HL-60 (cell line): ENCODE measurements around the gene PRSS27.

ENCODE experiments used
- TF ChIP-seq, protein P1 (sequence below): IDR thresholded peaks from one replicate; pipeline ENCODE4 v1.5.1; 2011; ENCODE audit warnings: low read length, control low read depth, inconsistent platforms; ENCODE audit not compliant: insufficient read depth
- TF ChIP-seq, protein P2 (sequence below): IDR thresholded peaks from 2 replicates; pipeline ENCODE4 v1.6.1; 2012; ENCODE audit warnings: low read depth; ENCODE audit not compliant: insufficient replicate concordance

DNA sequence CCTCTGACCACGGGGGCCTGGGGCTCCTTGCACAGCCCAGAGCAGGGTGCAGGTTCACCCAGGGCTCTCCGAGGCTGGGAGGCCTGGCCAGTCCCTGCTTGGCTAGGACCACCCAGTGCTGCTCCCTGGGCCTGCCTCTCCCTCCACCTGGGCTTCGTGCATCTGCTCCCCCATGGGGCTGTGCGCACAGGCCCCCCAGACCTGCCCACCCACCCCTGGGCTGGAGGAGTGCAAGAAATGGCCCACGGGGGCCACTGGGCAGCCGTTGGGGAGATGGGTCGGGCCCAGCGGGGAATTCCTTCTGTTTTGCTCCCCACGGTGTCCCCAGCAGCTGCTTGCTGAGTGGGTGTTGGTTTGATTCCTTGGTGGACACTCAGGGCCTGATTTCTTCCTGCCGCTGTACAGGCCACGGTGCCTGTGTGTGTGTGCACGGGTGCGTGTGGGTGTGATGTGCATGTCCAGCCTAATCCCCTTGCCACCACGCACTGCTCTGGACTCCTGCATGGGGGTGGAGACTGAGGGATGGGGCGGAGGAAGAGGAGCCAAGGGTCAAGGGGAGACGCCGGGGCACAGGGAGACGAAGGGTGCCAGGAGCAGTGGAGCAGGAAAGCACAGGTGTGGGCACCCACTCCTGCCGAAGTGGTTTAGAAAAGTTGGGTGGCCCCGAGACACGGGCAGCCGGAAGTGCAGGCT is 8.5 kb downstream of the PRSS27 start:
- TF ChIP-seq, protein P1, sequence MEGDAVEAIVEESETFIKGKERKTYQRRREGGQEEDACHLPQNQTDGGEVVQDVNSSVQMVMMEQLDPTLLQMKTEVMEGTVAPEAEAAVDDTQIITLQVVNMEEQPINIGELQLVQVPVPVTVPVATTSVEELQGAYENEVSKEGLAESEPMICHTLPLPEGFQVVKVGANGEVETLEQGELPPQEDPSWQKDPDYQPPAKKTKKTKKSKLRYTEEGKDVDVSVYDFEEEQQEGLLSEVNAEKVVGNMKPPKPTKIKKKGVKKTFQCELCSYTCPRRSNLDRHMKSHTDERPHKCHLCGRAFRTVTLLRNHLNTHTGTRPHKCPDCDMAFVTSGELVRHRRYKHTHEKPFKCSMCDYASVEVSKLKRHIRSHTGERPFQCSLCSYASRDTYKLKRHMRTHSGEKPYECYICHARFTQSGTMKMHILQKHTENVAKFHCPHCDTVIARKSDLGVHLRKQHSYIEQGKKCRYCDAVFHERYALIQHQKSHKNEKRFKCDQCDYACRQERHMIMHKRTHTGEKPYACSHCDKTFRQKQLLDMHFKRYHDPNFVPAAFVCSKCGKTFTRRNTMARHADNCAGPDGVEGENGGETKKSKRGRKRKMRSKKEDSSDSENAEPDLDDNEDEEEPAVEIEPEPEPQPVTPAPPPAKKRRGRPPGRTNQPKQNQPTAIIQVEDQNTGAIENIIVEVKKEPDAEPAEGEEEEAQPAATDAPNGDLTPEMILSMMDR = no peak
- TF ChIP-seq, protein P2, sequence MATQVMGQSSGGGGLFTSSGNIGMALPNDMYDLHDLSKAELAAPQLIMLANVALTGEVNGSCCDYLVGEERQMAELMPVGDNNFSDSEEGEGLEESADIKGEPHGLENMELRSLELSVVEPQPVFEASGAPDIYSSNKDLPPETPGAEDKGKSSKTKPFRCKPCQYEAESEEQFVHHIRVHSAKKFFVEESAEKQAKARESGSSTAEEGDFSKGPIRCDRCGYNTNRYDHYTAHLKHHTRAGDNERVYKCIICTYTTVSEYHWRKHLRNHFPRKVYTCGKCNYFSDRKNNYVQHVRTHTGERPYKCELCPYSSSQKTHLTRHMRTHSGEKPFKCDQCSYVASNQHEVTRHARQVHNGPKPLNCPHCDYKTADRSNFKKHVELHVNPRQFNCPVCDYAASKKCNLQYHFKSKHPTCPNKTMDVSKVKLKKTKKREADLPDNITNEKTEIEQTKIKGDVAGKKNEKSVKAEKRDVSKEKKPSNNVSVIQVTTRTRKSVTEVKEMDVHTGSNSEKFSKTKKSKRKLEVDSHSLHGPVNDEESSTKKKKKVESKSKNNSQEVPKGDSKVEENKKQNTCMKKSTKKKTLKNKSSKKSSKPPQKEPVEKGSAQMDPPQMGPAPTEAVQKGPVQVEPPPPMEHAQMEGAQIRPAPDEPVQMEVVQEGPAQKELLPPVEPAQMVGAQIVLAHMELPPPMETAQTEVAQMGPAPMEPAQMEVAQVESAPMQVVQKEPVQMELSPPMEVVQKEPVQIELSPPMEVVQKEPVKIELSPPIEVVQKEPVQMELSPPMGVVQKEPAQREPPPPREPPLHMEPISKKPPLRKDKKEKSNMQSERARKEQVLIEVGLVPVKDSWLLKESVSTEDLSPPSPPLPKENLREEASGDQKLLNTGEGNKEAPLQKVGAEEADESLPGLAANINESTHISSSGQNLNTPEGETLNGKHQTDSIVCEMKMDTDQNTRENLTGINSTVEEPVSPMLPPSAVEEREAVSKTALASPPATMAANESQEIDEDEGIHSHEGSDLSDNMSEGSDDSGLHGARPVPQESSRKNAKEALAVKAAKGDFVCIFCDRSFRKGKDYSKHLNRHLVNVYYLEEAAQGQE = no peak
